ENCODE measurements around the gene SEMA6A. TPM values are rescaled to one million over a fixed set of nuclear protein-coding genes. Genes with fewer than 3 reads are reported as not detected.

SEMA6A gene, protein sequence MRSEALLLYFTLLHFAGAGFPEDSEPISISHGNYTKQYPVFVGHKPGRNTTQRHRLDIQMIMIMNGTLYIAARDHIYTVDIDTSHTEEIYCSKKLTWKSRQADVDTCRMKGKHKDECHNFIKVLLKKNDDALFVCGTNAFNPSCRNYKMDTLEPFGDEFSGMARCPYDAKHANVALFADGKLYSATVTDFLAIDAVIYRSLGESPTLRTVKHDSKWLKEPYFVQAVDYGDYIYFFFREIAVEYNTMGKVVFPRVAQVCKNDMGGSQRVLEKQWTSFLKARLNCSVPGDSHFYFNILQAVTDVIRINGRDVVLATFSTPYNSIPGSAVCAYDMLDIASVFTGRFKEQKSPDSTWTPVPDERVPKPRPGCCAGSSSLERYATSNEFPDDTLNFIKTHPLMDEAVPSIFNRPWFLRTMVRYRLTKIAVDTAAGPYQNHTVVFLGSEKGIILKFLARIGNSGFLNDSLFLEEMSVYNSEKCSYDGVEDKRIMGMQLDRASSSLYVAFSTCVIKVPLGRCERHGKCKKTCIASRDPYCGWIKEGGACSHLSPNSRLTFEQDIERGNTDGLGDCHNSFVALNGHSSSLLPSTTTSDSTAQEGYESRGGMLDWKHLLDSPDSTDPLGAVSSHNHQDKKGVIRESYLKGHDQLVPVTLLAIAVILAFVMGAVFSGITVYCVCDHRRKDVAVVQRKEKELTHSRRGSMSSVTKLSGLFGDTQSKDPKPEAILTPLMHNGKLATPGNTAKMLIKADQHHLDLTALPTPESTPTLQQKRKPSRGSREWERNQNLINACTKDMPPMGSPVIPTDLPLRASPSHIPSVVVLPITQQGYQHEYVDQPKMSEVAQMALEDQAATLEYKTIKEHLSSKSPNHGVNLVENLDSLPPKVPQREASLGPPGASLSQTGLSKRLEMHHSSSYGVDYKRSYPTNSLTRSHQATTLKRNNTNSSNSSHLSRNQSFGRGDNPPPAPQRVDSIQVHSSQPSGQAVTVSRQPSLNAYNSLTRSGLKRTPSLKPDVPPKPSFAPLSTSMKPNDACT
- total RNA-seq (2011; cell fraction: chromatin; rRNA removed; ENCODE audit: low replicate concordance) = not detected in 2 replicates
- total RNA-seq (2011; cell fraction: nucleolus; rRNA removed) = not detected in 2 replicates
- total RNA-seq (2011; cell fraction: nucleoplasm; rRNA removed) = not detected in 2 replicates
- total RNA-seq (2014; rRNA removed) (not detected in 2 replicates), total RNA-seq (2014; rRNA removed; fragmentation: Illumina TruSeq; extraction: Trizol) (not detected in 2 replicates), total RNA-seq (2015; rRNA removed; fragmentation: Illumina TruSeq; extraction: Trizol) (0.25 TPM in 1 of 2 replicates, not detected in the other), total RNA-seq (2021) (0.42 and 0.56 TPM in 2 replicates), polyA plus RNA-seq (2011; rRNA removed) (not detected in 2 replicates), polyA plus RNA-seq (2014; fragmentation: Illumina TruSeq; extraction: Trizol) (not detected in 2 replicates), polyA plus RNA-seq (2014; fragmentation: Nextera tagmentation; extraction: Ambion mirVana) (under 1 TPM; 0.04 to 0.10 TPM), polyA plus RNA-seq (2014; rRNA removed) (not detected in 2 replicates), polyA minus RNA-seq (2011; rRNA and poly(A)+ RNA removed) (not detected in 2 replicates), Bru-seq, nascent RNA (percentile 2 among the genes with signal in this experiment), BruChase-seq, experiment 1, labeled RNA remaining after a 2-hour chase (percentile 5 among the genes with signal in this experiment), BruChase-seq, experiment 2, labeled RNA remaining after a 6-hour chase (percentile 10 among the genes with signal in this experiment)
- polyA plus RNA-seq (2011; cell fraction: cytosol; rRNA removed) = not detected in 2 replicates
- 0.06 TPM in 2 replicates for polyA plus RNA-seq (2011; cell fraction: nucleus; rRNA removed)
- 1.2 and 1.5 TPM in 2 replicates for polyA plus RNA-seq (2012)
- not detected in 2 replicates for polyA minus RNA-seq (2011; cell fraction: cytosol; rRNA and poly(A)+ RNA removed)
- not detected in 2 replicates for polyA minus RNA-seq (2011; cell fraction: nucleus; rRNA and poly(A)+ RNA removed)
- long read RNA-seq, experiment 1, partial matches to known transcripts = 0 of 1 reads
- long read RNA-seq, experiment 1, other reads (novel, unspliced or antisense) = 1 of 1 reads
- long read RNA-seq, experiment 2 = 0 reads
- long read RNA-seq, experiment 3 = 0 reads

- in situ Hi-C loops (cut with MboI) = no loop called here
- Histone ChIP-seq H3K27ac (ENCODE audit: extremely low read depth, low read depth, low read length) (no peak within 1 kb of the TSS), H3K4me3 (no peak within 1 kb of the TSS)
- TF ChIP-seq, protein P1, sequence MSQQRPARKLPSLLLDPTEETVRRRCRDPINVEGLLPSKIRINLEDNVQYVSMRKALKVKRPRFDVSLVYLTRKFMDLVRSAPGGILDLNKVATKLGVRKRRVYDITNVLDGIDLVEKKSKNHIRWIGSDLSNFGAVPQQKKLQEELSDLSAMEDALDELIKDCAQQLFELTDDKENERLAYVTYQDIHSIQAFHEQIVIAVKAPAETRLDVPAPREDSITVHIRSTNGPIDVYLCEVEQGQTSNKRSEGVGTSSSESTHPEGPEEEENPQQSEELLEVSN (IDR thresholded peaks at IDR 0.05; ENCODE audit: borderline replicate concordance in 1 of 2, extremely low read depth in 1 of 2, insufficient read depth in 1 of 2, insufficient read length in 1 of 2, low read depth in 1 of 2, low read length in 1 of 2, poor library complexity in 1 of 2, severe bottlenecking in 1 of 2) = peak in 1 of 2 experiments; percentile 12
- no peak for TF ChIP-seq PPARD (CRISPR knock-in tag; IDR thresholded peaks at IDR 0.05)
- TF ChIP-seq, protein P2, sequence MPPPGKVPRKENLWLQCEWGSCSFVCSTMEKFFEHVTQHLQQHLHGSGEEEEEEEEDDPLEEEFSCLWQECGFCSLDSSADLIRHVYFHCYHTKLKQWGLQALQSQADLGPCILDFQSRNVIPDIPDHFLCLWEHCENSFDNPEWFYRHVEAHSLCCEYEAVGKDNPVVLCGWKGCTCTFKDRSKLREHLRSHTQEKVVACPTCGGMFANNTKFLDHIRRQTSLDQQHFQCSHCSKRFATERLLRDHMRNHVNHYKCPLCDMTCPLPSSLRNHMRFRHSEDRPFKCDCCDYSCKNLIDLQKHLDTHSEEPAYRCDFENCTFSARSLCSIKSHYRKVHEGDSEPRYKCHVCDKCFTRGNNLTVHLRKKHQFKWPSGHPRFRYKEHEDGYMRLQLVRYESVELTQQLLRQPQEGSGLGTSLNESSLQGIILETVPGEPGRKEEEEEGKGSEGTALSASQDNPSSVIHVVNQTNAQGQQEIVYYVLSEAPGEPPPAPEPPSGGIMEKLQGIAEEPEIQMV (tag; conservative IDR thresholded peaks at IDR 0.05; ENCODE audit: low read depth) = 0 out of 2 replicates have a peak, but pooled peaks have one; percentile 40
- no peak for TF ChIP-seq KAT8 (IDR thresholded peaks at IDR 0.05; ENCODE audit: low read depth)
- TF ChIP-seq CBX5 (IDR thresholded peaks at IDR 0.05; ENCODE audit: borderline replicate concordance, low read depth) = no peak
- no peak for TF ChIP-seq IRF2 (CRISPR knock-in tag; IDR thresholded peaks at IDR 0.05)
These were observed at the start of gene SEMA6A for GRCh38 chr5:116574367-116575325. Gene SEMA6A (minus strand): TSS chr5:116574823. CDS start chr5:116504944, 69,879 bp downstream.

More at GRCh38 chr5:116574367-116575325, at the start of gene SEMA6A:
- Histone ChIP-seq H3K9me1 (ENCODE audit: control insufficient read depth, insufficient read depth, low read length) (no peaks in the 10 kb centered on the region), H3K79me2 (ENCODE audit: control insufficient read depth, insufficient read depth, low read length) (no peaks in the 10 kb centered on the region), H3K9ac (ENCODE audit: insufficient read depth in 1 of 2, low read depth in 2 of 2, low read length in 2 of 2) (no peak within 1 kb of the TSS), H4K20me1 (replicated peaks; ENCODE audit: control insufficient read depth, insufficient read depth, low read length) (no peaks in the 10 kb centered on the region), H3K27me3 (ENCODE audit: control insufficient read depth in 2 of 2, insufficient read depth in 2 of 2, low read length in 2 of 2) (peaks cover 5 to 23% of the 10 kb centered on the region in 2 experiments; a peak in 3 of 5 replicates), H3K9me3 (replicated peaks; ENCODE audit: control insufficient read depth, insufficient read depth, low read depth, low read length) (no peaks in the 10 kb centered on the region), H2AFZ (ENCODE audit: low read depth, low read length) (no peak within 1 kb of the TSS), H3K4me1 (replicated peaks in 1 of 2; ENCODE audit: control insufficient read depth in 2 of 2, insufficient read depth in 2 of 2, low read length in 2 of 2) (peaks cover 0 to 14% of the 10 kb centered on the region in 2 experiments; a peak in 2 of 5 replicates), H3K36me3 (ENCODE audit: control insufficient read depth, insufficient read depth, low read length) (no peaks in the 10 kb centered on the region), H3K4me2 (ENCODE audit: insufficient read depth, low read length) (no peak within 1 kb of the TSS)
- ChIA-PET POLR2A (interaction anchor here (0.7 kb wide), 1 partner anchor 66 kb away, joined by 3 read pairs; no protein-coding TSS in a partner anchor), CTCF (ENCODE audit: low intra/inter-chr PET ratio) (no interaction called here)
- 16% methylated on average over 30 of the region's 66 CpGs for WGBS (ENCODE audit: insufficient coverage, low coverage, missing lambda C conversion rate)
- intact Hi-C loops (cut with micrococcal nuclease) = loop anchor here (5.0 kb wide), 1 partner anchor 373 kb away; no protein-coding TSS in a partner anchor
- ATAC-seq (peak; percentile 67), DNase-seq (ENCODE audit: extremely low read depth in 1 of 4, low spot score in 3 of 4) (peak in 3 of 4 experiments; percentile 6 to 22 (median 18)), FAIRE-seq (no peak)
- no TSS peak for BruUV-seq (replicated peaks)

Measured in K562 (cell line).